GM21360 (cell line): ENCODE data around the gene HS3ST2.
"Not testable (repeated sequence)": the region's sequence is repeated elsewhere in the genome, so short reads cannot be mapped to it uniquely, and the experiment has no call there.

Source experiments
- ATAC-seq: cut with Tn5 transposase; IDR thresholded peaks from one replicate; pipeline ENCODE4 v1.9.1; 2021; ENCODE audit warnings: mild to moderate bottlenecking, moderate library complexity; ENCODE audit not compliant: unreplicated experiment

HS3ST2 gene

GRCh38 chr16:22813223-22813947, 577 bp upstream of the HS3ST2 start:
- no peak for ATAC-seq

GRCh38 chr16:22814711-22815105, 746 bp downstream of the HS3ST2 start:
- ATAC-seq = no peak

- ATAC-seq = no peak
Measured at GRCh38 chr16:22815863-22816262, 1.9 kb downstream of the HS3ST2 start.

- no peak for ATAC-seq
Measured at GRCh38 chr16:22816475-22816874, 2.5 kb downstream of the HS3ST2 start.

GRCh38 chr16:22818736-22819135, 4.8 kb downstream of the HS3ST2 start:
- not testable (repeated sequence) for ATAC-seq

GRCh38 chr16:22838681-22839080, 24.7 kb downstream of the HS3ST2 start:
- no peak for ATAC-seq

- ATAC-seq = not testable (repeated sequence)
Measured at GRCh38 chr16:22842031-22842430, 28.1 kb downstream of the HS3ST2 start.

- no peak for ATAC-seq
Measured at GRCh38 chr16:22843122-22843521, 29.2 kb downstream of the HS3ST2 start.

- no peak for ATAC-seq
Measured at GRCh38 chr16:22843856-22844255, 29.9 kb downstream of the HS3ST2 start.

GRCh38 chr16:22844416-22844815, 30.5 kb downstream of the HS3ST2 start:
- ATAC-seq = no peak

GRCh38 chr16:22847100-22847499, 33.1 kb downstream of the HS3ST2 start:
- no peak for ATAC-seq

- ATAC-seq = no peak
Measured at GRCh38 chr16:22847690-22848089, 33.7 kb downstream of the HS3ST2 start.

- no peak for ATAC-seq
Measured at GRCh38 chr16:22848451-22848850, 34.5 kb downstream of the HS3ST2 start.

- no peak for ATAC-seq
Measured at GRCh38 chr16:22849517-22849916, 35.6 kb downstream of the HS3ST2 start.

GRCh38 chr16:22855231-22855630, 41.3 kb downstream of the HS3ST2 start:
- no peak for ATAC-seq

- ATAC-seq = no peak
Measured at GRCh38 chr16:22857296-22858025, 43.5 kb downstream of the HS3ST2 start.

GRCh38 chr16:22859925-22860324, 46.0 kb downstream of the HS3ST2 start:
- no peak for ATAC-seq

- ATAC-seq = no peak
Measured at GRCh38 chr16:22861580-22861979, 47.6 kb downstream of the HS3ST2 start.

- ATAC-seq = no peak
Measured at GRCh38 chr16:22862046-22862445, 48.1 kb downstream of the HS3ST2 start.

GRCh38 chr16:22864375-22864774, 50.4 kb downstream of the HS3ST2 start:
- ATAC-seq = no peak

GRCh38 chr16:22868593-22869224, 54.7 kb downstream of the HS3ST2 start:
- ATAC-seq = no peak

- ATAC-seq = no peak
Measured at GRCh38 chr16:22871861-22872260, 57.9 kb downstream of the HS3ST2 start.
